HG03439 (cell line): ENCODE data around the gene PDE4A.
"Not testable (repeated sequence)": the region's sequence is repeated elsewhere in the genome, so short reads cannot be mapped to it uniquely, and the experiment has no call there.

ENCODE experiments used
- ATAC-seq: cut with Tn5 transposase; IDR thresholded peaks from one replicate; pipeline ENCODE4 v1.9.1; 2021; ENCODE audit warnings: mild to moderate bottlenecking, moderate library complexity; ENCODE audit not compliant: unreplicated experiment

The PDE4A gene

DNA sequence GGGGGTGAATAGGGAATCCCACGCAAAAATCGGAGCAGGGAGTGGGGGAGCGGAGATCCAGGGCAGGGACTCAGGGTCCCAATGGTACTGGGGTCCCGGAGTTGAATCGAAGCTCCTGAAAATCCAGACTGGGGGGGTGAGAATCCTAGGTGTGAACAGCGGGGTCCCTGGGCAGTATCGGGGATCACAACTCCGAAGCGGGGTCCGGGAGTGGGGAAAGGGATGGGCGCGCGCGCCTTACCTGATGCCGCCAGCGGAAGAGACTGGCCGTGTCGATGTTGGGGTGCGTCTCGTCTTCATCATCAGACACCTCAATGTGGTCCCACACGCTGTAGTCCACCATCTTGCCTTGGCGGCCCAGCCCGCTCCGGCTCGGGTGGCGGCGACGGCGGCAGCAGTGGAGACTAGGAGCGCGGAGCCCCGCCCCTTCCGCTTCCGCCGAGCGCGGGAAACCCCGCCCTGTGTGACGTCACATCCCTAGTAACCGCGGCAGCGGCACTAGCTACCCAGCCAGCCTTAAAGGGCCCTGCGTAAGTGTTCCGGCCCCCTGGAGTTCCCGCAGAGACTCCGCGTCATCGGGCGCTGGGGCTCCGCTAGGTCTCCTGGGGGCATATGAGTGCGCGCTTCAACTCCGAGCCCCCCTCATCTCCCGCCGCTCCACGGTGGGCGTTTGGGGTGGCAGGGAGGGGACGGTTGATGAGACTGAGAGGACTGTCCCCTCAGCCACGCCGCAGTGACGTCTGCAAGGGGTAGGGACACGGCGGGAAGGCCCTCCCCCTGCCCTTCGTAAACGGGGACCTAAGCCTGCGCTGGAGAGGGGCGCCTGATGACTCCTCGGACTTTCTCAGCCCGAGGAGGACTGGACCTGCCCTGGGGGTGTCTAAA lies 17.0 kb upstream of the PDE4A start, which contains the start of gene CDC37:
TSS of gene CDC37 (minus strand) at position 406 of the 885 bp plus-strand sequence. CDS start at position 343, 63 bp downstream.
- peak; percentile 72 for ATAC-seq

DNA sequence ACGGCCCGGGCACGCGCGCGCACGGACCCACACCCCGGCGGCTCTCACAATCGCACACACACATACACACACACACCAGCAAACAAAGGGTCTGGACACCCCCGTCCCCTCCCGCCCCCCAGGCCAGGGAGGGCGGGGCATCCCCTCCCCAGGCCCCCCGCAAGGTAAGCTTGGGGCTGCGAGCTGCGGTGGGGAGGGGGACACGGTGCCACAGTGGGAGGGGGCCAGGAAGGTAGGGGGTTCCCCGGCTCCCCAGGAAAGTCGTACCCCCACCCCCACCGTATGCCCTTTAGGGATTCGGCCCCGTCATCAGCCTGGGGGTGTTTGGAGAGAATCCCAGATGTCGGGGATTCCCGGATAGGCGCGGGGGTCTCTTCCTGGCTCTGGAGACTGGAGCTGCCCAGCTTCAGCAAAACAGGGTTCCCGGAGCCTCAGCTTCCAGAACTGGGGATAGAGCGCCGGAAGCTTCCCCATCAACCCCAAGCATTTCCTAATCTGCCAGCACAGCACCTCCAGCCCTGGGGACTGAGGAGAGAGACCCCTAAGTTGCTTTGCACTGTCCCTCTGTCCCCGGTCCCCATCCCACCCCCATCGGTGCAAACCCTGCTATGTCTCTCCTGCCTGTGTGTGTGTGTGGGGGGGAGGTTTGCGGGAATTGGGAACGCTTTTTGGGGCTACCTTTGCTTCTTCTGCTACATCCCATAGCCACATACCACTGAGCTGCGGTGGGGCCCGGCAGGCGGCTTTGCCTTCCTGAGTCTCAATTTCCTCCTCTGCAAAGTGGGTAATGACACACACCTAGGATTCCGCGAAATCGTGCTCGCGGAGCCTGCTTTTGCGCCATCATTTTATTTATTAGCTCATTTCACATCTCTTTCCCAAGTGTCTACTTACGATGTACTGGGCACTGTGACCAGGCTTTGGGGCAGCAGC lies 15.2 kb upstream of the PDE4A start:
- no peak for ATAC-seq

DNA sequence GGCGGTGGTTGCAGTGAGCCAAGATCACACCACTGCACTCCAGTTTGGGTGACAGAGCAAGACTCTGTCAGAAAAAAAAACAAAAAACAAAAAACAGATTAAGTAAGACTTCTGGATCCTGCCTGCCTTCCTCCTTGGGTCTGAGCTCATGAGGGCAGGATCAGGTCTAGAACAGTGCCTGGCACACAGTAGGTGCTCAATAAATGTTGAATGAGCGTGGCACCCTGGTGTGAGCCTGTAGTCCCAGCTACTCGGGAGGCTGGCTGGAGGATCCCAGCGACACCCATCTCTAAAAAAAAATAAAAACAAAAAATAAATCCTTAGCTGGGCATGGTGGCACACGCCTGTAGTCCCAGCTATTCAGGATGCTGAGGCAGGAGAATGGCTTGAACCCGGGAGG lies 14.1 kb upstream of the PDE4A start:
- ATAC-seq = no peak

DNA sequence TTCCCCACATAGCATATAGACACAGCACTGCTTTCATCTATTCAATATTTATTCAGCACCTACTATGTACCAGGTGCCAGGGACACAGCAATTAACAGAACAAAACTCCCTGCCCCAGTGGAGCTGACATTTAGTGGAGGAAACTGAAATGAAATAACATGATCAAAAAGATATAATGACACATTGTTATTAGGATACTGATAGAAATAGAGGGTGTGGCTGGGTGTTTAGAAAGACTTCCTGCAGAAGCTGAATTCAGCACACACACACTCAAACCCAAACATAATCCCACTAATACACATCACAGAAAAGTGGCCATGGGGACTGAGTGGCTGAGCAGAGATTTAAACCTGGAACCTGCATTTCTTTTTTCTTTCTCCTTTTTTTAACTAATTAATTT lies 13.2 kb upstream of the PDE4A start:
- no peak for ATAC-seq

DNA sequence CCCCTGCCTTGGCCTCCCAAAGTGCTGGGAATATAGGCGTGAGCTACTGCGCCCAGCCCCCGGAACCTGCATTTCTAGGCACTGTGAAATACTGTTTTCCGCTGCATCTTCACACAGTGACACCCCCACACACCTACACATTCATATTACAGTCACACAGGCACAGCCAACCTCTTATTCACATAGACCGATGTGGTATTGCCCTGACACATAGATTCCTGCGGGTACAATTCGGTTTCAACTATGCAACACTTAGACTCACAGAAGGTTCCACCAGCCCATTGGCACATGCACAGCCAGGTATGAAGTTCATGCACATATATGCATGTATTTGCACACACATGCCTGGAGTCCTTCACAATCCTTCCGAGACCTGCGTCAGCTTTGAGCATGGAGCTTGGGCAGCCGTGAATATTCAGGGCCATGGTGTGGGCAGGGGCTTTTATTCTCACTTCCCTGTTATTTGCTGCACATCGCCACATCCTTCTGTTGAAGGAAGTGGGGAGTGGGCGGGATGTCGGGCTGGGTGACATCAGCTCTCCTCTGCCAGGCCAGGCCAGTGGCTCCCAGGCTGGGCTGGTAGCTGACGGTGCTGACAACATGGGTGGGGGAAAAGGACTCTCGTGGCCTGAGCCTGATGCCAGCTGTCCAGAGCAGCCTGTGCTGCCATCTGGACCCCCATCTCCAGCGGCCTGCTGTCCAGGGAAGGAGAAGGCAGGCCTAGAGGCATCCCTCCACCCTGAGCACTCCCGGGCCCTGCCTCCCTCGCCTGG lies 11.6 kb upstream of the PDE4A start:
- ATAC-seq = no peak

DNA sequence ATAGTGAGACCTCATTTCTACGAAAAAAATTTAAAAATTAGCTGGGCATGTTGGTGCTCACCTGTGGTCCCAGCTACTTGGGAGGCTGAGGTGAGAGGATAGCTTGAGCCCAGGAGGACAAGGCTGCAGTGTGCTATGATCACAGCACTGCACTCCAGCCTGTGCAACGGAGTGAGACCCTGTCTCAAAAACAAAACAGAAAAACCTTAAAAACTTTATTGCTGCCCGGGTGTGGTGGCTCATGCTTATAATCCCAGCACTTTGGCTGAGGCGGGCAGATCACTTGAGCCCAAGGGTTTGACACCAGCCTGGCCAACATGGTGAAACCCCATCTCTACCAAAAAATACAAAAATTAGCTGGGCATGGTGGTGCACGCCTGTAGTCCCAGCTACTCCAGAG lies 9.1 kb upstream of the PDE4A start:
- ATAC-seq = not testable (repeated sequence)

DNA sequence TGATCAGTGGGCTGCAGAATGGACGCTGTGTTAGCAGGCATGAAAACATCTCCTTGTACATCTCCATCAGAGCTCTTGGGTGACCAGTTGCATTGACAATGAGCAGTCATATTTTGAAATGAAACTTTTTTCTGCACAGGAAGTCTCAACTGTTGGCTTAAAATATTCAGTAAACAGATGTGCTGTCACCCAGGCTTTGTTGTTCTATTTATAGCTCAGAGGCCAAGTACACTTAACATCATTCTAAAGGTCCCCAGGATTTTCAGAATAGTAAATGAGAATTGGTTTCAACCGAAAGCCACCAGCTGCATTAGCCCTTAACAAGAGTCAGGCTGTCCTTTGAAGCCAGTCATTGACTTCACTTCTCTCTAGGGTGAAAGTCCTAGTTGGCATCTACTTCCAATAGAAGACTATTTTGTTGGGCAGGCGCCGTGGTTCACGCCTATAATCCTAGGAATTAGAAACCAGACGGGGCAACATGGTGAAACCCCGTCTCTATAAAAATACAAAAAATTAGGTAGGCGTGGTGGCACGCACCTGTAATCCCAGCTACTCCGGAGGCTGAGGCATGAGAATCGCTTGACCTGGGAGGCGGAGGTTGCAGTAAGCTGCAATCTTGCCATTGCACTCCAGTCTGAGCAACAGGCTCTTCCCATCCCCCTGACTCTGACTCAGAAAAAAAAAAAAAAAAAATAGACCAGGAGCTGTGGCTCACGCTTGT lies 7.9 kb upstream of the PDE4A start:
- peak; percentile 41 for ATAC-seq

DNA sequence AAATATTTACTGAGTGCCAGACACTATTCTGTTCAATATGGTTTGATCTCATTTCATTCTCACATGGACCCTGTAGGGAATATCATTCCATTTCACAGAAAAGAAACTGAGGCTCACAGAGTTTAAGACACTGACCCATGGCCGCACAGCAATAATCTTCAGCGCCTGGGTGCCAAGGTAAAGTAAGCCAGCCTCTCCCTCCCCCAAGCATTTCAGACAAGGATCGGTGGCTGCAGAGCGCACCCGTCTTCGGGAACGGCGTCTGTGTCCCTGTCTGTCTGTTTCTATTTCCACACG lies 4.3 kb upstream of the PDE4A start:
- no peak for ATAC-seq

DNA sequence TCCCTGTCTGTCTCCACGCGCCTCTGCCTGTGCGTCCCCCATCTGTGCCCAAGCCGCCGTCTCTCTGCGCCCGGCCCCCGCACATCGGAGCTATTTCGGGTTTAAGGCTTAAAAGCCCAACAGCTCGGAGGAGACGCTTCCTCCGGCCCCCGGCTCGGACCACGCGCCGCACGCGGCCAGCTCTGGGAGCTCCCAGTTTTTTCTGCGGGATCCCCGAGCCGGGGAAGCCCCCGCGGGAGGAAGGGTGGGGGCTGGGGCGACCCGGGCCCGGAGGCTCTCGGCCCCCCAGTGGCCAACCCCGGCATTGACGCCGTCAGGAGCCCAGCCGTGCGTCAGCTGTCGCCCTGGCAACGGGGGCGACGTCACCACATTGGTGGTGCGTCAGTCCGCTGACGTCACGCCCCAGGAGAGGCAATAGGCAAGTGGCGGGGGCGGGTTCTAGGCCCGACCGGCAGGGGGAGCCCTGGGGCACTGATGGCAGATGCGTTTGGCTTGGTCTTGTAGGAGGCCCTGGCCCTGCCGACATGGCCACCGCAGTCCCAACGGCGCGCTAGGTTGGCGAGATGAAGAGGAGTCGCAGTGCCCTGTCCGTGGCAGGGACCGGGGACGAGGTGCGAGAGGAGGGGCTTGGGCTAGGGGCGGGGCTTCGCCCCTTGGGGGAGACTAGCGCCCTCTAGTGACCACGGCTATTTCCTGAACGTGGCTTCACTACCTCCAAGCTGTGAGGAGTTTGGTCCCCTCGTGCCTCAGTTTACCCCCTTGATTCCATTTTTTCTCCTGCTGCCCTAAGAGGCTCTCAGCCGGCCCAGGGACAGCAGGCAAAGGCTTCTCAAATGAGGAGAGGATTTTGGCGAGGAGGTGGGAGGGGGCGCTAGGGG lies 3.7 kb upstream of the PDE4A start:
- ATAC-seq = peak; percentile 51

DNA sequence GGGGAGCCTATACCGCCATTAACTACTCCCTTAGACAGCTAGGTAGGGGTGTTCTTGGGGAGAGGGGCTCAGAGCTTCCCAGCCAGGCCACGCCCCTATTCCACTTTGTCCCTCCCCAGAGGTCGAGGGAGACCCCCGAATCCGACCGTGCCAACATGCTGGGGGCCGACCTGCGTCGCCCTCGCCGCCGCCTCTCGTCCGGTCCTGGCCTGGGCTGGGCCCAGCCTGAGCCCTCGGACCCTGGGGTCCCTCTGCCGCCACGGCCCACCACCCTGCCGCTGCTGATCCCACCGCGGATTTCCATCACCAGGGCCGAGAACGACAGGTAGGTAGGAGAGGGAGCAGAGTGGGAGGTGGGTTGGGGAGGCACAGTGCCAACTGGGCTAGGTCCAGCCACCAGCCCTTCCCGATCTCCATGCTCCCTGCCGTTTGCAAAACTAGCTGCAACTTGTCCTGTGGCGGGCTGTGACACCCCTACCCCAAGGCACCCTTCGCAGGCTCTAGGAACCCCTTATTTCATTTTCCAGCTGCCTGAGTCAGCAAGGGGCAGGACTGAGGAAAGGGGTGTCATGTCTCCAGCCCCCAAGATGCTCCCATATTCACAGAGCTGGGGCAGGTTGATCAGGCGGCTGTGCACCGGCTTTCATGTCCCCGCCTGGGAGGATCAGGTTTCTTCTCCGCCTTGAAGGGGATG lies 2.6 kb upstream of the PDE4A start:
- no peak for ATAC-seq

DNA sequence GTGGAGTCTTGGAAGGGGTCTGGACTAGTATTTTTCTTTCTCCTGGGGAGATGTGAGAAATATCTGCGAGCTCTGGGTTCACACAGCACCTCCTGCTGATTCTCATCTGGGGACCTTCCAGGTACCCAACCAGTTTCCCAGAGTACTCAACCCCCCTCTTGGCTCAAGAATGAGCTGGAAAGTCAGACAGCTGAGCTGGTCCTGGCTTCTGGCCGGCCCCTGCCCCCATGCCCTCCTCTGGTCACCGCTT lies 2.2 kb upstream of the PDE4A start:
- no peak for ATAC-seq

DNA sequence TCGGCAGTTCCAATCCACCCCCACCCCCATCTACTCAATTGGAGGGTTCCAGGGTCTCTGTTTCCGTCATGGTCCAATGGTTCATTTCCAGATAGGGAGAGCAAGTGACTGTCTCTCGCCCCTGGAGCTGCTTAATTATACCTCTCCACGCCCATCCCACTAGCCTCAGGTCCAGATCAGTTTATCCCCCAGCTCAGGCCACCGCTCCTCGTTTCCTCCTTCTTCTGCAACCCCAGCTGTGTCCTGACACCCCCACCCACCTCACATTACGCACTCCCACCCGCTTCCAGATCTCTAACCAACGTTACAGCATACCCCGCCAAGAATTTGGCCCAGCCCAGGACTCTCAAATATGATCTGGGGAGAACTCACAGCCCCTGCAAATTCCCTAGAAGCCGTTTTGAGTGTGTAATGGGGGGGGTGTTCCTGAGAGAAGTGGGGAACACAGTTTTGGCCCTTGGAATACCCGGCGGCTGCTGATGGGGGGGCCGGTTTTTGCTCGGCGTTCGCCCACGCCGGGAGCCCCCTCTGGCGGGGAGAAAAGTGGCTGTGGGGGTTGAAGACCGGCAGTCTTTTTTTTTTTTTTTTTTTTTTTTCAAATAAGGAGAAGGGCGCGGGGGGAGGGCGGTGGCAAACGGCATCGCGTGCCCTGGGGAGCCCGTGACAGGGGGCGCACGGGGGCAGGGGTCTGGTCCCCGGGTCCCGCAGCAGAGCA lies 1.7 kb upstream of the PDE4A start:
- ATAC-seq = no peak

DNA sequence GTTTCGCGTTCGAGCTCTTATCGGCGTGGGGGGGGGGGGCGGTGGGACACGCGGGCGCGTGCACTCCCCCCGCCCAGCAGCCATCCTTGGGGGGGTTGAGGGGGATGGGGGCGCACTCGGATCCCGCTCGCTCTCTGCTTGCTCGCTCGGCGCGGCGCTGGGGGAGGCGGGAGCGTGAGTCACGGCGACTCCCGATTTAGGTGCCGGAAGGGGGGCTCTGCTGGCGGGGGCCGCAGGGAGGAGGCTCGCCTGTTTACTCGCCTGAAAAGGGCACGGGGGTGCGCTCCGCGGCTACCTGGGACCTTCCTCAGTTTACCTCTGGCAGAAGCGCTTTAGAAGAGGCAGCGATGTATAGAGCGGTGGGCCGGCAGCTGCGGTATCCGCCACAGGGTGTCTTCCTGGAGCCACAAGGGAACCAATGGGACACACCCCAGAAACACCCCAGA lies 1.1 kb upstream of the PDE4A start:
- no peak for ATAC-seq

DNA sequence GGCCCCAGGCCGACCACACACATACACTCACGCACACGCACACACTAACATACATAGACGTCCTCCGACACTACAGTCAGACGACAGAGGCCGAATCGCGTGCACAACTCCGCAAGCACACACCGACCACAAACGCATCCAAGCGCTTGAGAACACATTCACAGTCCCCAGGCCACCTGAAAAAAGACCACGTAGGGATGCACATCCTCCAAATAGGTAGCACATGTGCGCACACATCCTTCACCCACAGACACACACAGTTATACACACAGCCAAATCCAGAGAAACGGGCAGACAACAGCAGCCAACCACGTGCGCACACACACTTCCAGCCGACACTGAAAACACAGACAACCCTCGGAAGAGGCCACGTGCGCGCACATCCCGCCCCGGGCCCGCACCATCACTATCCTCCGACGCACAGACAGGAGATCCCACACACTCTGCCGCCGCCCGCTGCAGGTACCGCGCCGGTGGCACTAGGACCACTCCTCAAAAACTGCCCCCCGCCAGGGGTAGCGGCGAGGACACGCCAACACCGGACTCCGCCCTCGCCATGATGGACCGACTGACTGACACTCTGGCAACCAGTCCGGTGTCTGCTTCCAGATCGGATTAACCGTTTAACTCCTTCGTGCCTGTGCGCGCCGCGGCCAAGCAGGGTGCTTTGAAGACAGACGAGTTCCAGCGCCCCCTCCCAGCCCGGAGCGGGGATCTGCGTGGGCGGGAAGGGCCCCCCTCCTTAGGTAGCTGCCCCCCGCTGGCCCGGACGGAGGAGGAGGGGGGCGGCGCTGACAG lies 493 bp upstream of the PDE4A start:
- no peak for ATAC-seq

DNA sequence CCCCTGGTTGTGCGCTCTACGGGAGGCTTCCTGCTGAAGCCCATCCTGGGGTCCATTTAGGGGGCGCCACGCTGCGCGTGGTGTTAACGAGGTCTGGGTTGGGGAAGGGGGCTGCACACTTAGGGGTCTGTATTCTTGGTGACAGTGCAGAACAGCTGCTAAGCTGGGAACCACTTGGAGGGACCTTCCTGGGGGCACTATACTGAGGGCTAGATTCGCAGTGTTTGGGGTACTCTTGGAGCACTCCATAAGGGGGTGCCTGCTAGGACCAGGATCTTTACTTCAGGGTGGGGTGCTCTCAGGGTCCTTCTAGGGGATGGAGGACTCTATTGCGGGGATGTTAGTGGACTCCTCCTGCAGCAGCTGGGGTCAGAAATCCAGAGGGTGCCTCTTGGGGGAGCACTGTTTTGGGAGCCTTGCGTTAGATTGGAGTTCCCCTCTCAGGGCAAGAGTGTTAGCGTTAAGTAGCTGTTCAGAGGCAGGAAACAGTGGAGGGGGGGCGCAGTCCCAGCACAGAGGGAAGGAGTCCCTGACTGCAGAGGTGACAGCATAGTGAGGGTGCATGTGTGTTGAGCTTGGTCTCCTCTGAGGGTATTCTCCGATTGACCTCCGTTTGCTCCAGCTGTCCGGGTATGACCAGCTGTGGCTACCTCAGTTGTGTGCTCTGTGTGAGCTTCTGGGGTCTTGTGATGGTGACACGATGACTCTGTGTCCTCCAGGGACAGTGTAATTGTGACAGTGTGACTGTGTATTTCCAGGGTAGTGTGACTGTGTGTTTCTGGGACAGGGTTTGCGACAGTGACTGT lies 1.1 kb downstream of the PDE4A start:
- no peak for ATAC-seq

DNA sequence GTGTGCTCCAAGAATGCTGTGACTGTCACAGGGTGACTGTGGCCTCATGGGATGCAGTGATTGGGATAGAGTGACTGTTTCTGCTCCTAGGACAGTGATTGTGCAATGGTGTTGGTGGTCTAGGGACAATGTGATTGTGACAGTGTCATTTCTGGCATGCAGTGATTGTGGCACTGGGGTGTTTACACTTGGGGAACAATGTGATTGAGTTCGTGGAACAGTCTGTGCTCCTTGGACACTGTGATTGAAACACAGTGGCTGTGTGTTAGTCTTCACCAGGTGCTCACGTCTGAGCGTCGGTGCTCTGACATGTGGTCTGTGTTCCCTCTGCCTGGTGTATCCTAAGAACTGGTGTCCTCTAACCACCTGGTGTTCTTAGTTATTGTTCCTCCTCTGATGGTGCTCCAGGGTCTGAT lies 1.7 kb downstream of the PDE4A start:
- ATAC-seq = no peak

DNA sequence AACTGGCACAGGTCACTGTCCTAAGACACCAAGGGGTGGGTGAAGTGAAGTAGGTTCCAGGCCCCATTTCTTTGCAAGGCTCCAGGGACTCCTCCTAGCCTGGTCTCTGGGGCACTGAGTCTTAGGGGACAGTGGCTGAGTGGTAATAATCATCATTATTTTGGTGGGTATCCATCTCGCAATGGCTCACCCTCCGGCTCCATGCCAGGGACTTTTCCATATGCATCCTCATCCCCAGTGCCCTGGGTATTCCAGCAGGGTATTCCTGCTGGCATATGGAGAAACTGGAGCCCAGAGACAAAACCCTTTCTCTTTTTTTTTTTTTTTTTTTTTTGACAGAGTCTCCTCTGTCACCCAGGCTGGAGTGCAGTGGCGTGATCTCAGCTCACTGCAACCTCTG lies 2.5 kb downstream of the PDE4A start:
- no peak for ATAC-seq
